GM12878 (cell line): Measurements from ENCODE around the gene SUGCT. TPM values are rescaled to one million over a fixed set of nuclear protein-coding genes. Genes with fewer than 3 reads are reported as not detected.

ENCODE experiments used
- ASH2L ChIP-seq: fragments of 300-600, 200-600 bp; sonication (generic); IDR thresholded peaks from 2 replicates; pipeline ENCODE4 v1.6.1; 2017; ENCODE audit warnings: low read depth, mild to moderate bottlenecking, borderline replicate concordance
- PBX3 ChIP-seq: IDR thresholded peaks from 2 replicates; pipeline ENCODE4 v1.6.1; 2011; ENCODE audit warnings: mild to moderate bottlenecking, low read depth, low read length, moderate library complexity; ENCODE audit not compliant: insufficient replicate concordance
- PML ChIP-seq: IDR thresholded peaks from 2 replicates; pipeline ENCODE4 v1.6.1; 2012; ENCODE audit warnings: low read length, inconsistent platforms
- WRNIP1 ChIP-seq: IDR thresholded peaks from 2 replicates; pipeline ENCODE4 v1.6.1; 2011; ENCODE audit warnings: low read depth, low read length, improper control_type of control experiment, borderline replicate concordance
- ZNF217 ChIP-seq: fragments of 450-650 bp; IDR thresholded peaks from 2 replicates; pipeline ENCODE4 v1.6.1; 2017; ENCODE audit warnings: antibody characterized with exemption, mild to moderate bottlenecking
- ZNF592 ChIP-seq: fragments of 450-650 bp; IDR thresholded peaks from 2 replicates; pipeline ENCODE4 v1.6.1; 2017; ENCODE audit warnings: mild to moderate bottlenecking, moderate library complexity
- ZNF687 ChIP-seq: fragments of 450-650 bp; IDR thresholded peaks from 2 replicates; pipeline ENCODE4 v1.6.1; 2017; ENCODE audit warnings: mild to moderate bottlenecking, moderate library complexity
- polyA plus RNA-seq, 11 experiments: library from polyadenylated mRNA; depleted of rRNA in 4 of 11; unstranded in 6 of 11; stranded (reverse) in 5 of 11; fragments of >200 nt; fragmentation: Nextera tagmentation in 4 of 11; fragmentation: Illumina TruSeq in 1 of 11; extraction: Ambion mirVana in 4 of 11; extraction: Trizol in 1 of 11; gene quantifications; 1 replicate in 1 of 11; 2 replicates in 10 of 11; pipeline versions ENCODE4 v1.2.1 to v1.2.3, GENCODE V29; 2011 to 2016; ENCODE audit warnings: inconsistent platforms in 2 of 11, missing spikeins in 2 of 11, low read depth in 1 of 11
- total RNA-seq, 4 experiments: library from RNA; depleted of rRNA in 3 of 4; stranded (reverse); fragments of >200 nt in 3 of 4; fragmentation: Illumina TruSeq in 1 of 4; extraction: Trizol in 1 of 4; gene quantifications; 2 replicates each; pipeline versions ENCODE4 v1.2.1 to v1.2.3, GENCODE V29; 2013 to 2021

SUGCT gene
- total and polyA plus RNA-seq, 10 of the 15 experiments (the other 5 are each of a cell fraction or from before 2014, with no cell fraction given): 0.08 to 1.2 (median 0.67) TPM; not detected in 1

- TF ChIP-seq ZNF687 (no peak), WRNIP1 (no peak), ZNF217 (no peak), PBX3 (no peak), ASH2L (no peak), PML (no peak), ZNF592 (no peak)
Measured at GRCh38 chr7:40815022-40815421, 680.2 kb downstream of the SUGCT start (continued).
